Loucy (cell line): ENCODE data around the gene G6PC3.
"Not testable (repeated sequence)": the region's sequence is repeated elsewhere in the genome, so short reads cannot be mapped to it uniquely, and the experiment has no call there.

ENCODE experiments used
- H2AFZ ChIP-seq: fragments of 200-600 bp; sonication (generic); 2 replicates; pipeline ENCODE4 v1.6.0; 2016; ENCODE audit warnings: antibody characterized with exemption, mild to moderate bottlenecking, low read length, moderate library complexity
- H3F3A ChIP-seq: fragments of 200-600 bp; 2 replicates; pipeline ENCODE4 v1.6.0; 2016; ENCODE audit warnings: antibody characterized with exemption, low read depth, mild to moderate bottlenecking
- H3K27me3 ChIP-seq: fragments of 200-600 bp; sonication (generic); 2 replicates; pipeline ENCODE4 v1.6.1; 2014; ENCODE audit warnings: low read length, mild to moderate bottlenecking; ENCODE audit not compliant: insufficient read depth, poor library complexity, severe bottlenecking
- H3K36me3 ChIP-seq: fragments of 200-600 bp; sonication (generic); 2 replicates; pipeline ENCODE4 v1.6.1; 2016; ENCODE audit warnings: low read length; ENCODE audit not compliant: insufficient read depth
- H3K4me1 ChIP-seq: fragments of 200-600 bp; sonication (generic); 2 replicates; pipeline ENCODE4 v1.5.1; 2014; ENCODE audit warnings: low read length, mild to moderate bottlenecking; ENCODE audit not compliant: insufficient read depth, poor library complexity, severe bottlenecking
- H3K4me2 ChIP-seq: fragments of 200-600 bp; sonication (generic); 2 replicates; pipeline ENCODE4 v1.6.0; 2014; ENCODE audit warnings: antibody characterized with exemption, low read length, low read depth, mild to moderate bottlenecking; ENCODE audit not compliant: poor library complexity, severe bottlenecking
- H3K4me3 ChIP-seq: fragments of 200-600 bp; sonication (generic); 2 replicates; pipeline ENCODE4 v1.5.1; 2014; ENCODE audit warnings: low read length, mild to moderate bottlenecking, mixed read lengths; ENCODE audit not compliant: poor library complexity, severe bottlenecking
- H3K79me2 ChIP-seq: fragments of 200-600 bp; sonication (generic); 2 replicates; pipeline ENCODE4 v1.6.1; 2014; ENCODE audit warnings: low read length; ENCODE audit not compliant: insufficient read depth
- H3K9ac ChIP-seq: fragments of 200-600 bp; sonication (generic); 2 replicates; pipeline ENCODE4 v1.6.0; 2014; ENCODE audit warnings: mild to moderate bottlenecking, low read depth, low read length, moderate library complexity; ENCODE audit not compliant: poor library complexity, severe bottlenecking
- H3K9me2 ChIP-seq: fragments of 200-600 bp; sonication (generic); replicated peaks from 2 replicates; pipeline ENCODE4 v1.6.1; 2016; ENCODE audit warnings: low read depth, low read length, mixed read lengths
- H3K9me3 ChIP-seq: fragments of 200-600 bp; sonication (generic); 2 replicates; pipeline ENCODE4 v1.6.1; 2014; ENCODE audit warnings: mild to moderate bottlenecking, antibody characterized with exemption, low read length, low read depth; ENCODE audit not compliant: insufficient read depth
- H4K20me1 ChIP-seq: fragments of 200-600 bp; sonication (generic); 2 replicates; pipeline ENCODE4 v1.6.0; 2014; ENCODE audit warnings: antibody characterized with exemption, low read length, mild to moderate bottlenecking; ENCODE audit not compliant: insufficient read depth, poor library complexity, severe bottlenecking
- EZH2phosphoT487 ChIP-seq: fragments of 200-600 bp; IDR thresholded peaks from 2 replicates; pipeline ENCODE4 v1.6.1; 2018; ENCODE audit warnings: antibody characterized with exemption, mild to moderate bottlenecking, moderate library complexity, borderline replicate concordance
- TF ChIP-seq, protein P1 (sequence below): fragments of 200-600 bp; sonication (generic); conservative IDR thresholded peaks from 2 replicates; pipeline ENCODE4 v1.5.1; 2014; ENCODE audit warnings: mild to moderate bottlenecking, antibody characterized with exemption, low read length

G6PC3 gene

DNA sequence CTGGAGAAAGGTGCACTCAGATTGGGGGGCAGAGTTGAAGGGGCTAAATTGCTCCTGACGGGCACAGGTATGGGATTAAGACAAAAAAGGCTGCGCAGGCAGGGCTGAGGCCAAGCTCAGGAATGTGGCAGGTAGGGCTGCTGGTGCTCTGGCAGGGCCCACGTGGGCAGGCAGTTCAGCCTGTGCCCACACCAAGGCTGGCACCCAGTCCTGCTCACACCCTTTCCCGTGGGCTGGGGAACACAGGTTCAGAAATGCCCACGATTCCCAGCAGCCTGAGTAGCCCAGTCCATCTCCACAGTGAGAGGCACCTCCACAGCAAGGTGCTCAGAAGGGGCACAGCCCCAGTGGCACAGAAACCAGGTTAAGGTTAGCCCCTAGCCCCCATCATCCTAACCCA is 48.5 kb downstream of the G6PC3 start:
- Histone ChIP-seq H3K4me3 (no peak overlapping the region), H3K9ac (peak overlapping the region; percentile 26), H3K4me1 (peaks cover 54% of the 10 kb centered on the region), H4K20me1 (peaks cover 36% of the 10 kb centered on the region), H3K36me3 (no peaks in the 10 kb centered on the region), H2AFZ (no peak overlapping the region), H3K4me2 (peak overlapping the region; percentile 48), H3F3A (no peaks in the 10 kb centered on the region), H3K9me3 (no peaks in the 10 kb centered on the region), H3K79me2 (peaks cover 69% of the 10 kb centered on the region), H3K27me3 (no peaks in the 10 kb centered on the region), H3K9me2 (no peaks in the 10 kb centered on the region)
- TF ChIP-seq EZH2phosphoT487 = no peak
- TF ChIP-seq, protein P1, sequence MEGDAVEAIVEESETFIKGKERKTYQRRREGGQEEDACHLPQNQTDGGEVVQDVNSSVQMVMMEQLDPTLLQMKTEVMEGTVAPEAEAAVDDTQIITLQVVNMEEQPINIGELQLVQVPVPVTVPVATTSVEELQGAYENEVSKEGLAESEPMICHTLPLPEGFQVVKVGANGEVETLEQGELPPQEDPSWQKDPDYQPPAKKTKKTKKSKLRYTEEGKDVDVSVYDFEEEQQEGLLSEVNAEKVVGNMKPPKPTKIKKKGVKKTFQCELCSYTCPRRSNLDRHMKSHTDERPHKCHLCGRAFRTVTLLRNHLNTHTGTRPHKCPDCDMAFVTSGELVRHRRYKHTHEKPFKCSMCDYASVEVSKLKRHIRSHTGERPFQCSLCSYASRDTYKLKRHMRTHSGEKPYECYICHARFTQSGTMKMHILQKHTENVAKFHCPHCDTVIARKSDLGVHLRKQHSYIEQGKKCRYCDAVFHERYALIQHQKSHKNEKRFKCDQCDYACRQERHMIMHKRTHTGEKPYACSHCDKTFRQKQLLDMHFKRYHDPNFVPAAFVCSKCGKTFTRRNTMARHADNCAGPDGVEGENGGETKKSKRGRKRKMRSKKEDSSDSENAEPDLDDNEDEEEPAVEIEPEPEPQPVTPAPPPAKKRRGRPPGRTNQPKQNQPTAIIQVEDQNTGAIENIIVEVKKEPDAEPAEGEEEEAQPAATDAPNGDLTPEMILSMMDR = no peak

DNA sequence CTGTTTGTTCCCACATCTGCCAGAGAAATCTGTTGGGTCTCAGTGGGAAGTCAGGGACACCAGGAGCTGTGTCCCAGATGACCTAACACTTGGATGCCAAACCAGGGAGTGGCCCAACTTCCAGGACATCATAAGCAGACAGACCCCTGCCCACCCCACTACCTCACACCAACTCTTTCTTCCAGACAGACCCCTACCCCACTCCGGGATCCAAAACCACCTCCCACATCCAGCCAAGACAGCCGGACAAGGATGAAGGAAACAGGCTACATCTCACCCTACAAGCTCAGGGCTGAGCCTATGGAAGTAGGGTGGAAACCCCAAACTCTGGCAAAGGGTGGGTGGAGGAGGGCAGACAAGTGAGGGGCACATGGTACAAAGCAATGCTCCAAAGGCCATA is 49.3 kb downstream of the G6PC3 start:
- Histone ChIP-seq H4K20me1 (peaks cover 36% of the 10 kb centered on the region), H3K27me3 (no peaks in the 10 kb centered on the region)

DNA sequence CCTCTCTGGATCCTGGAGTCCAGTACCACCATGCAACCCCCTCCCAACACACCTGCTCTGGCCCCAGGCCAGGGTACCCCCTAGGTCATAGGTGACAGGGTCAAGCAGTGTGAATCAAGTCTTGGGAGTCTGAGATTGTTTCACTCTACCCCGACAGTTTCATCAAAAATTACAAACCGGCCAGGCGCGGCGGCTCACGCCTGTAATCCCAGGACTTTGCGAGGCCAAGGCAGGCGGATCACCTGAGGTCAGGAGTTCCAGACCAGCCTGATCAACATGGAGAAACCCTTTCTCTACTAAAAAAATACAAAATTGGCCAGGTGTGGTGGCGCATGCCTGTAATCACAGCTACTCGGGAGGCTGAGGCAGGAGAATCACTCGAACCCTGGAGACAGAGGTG is 49.7 kb downstream of the G6PC3 start:
- not testable (repeated sequence) for H3K9me3 ChIP-seq, H3K27me3 ChIP-seq, H3K36me3 ChIP-seq, H3F3A ChIP-seq, H2AFZ ChIP-seq, H3K9me2 ChIP-seq, H3K4me3 ChIP-seq
- peaks cover 53% of the 10 kb centered on the region for H3K4me1 ChIP-seq
- H3K9ac ChIP-seq = peak overlapping the region; percentile 26
- H4K20me1 ChIP-seq = peaks cover 35% of the 10 kb centered on the region
- H3K4me2 ChIP-seq = peak overlapping the region; percentile 48
- H3K79me2 ChIP-seq = peaks cover 68% of the 10 kb centered on the region

More for the DNA sequence above, 49.3 kb downstream of the G6PC3 start:
- peaks cover 58% of the 10 kb centered on the region for H3K4me1 ChIP-seq
- peaks cover 68% of the 10 kb centered on the region for H3K79me2 ChIP-seq
- H3K9ac ChIP-seq = peak overlapping the region; percentile 26
- no peak for TF ChIP-seq EZH2phosphoT487
- TF ChIP-seq, protein P1 = no peak
- no peaks in the 10 kb centered on the region for H3K9me2 ChIP-seq
- no peak overlapping the region for H3K4me3 ChIP-seq
- H3K36me3 ChIP-seq = no peaks in the 10 kb centered on the region
- peak overlapping the region; percentile 48 for H3K4me2 ChIP-seq
- no peak overlapping the region for H2AFZ ChIP-seq
- H3K9me3 ChIP-seq = no peaks in the 10 kb centered on the region
- H3F3A ChIP-seq = no peaks in the 10 kb centered on the region

DNA sequence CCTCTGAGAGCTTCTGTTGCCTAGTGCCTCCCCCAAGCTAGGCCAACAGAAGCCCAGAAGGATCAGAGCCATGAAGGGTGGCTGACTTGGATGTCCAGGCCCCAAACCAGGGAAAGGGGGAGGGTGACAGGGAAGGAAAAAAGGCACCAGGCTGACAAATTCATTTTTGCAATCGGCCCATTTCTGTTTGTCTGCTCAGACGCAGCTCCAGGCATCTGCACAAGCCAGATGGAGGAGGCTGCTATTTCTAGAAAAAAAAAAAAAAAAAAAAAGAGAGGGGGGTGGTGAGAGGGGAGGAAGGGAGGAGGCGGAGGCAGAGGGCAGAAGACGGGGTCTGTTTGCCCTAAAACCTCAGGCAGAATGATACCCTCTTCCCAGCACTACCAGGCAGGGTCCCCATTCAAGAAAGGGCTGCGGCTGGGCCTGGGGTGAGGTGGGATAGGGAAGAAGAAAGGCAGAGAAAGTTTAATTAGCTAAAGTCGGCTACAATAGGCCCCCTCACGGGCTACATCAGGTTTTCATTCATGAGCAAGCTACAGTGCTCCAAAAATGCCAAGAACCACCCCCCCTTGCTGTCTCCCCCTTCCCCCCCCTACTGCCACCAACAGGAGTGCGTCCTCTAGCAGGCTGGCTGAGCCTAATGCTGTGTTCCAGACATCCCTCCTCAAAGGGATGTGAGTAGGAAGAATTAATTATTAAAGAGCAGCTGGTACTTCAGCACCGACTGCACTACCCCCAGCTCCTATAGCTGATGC is 50.5 kb downstream of the G6PC3 start:
- H4K20me1 ChIP-seq = peaks cover 30% of the 10 kb centered on the region
- no peaks in the 10 kb centered on the region for H3K9me3 ChIP-seq
- H3K36me3 ChIP-seq = no peaks in the 10 kb centered on the region
- peak overlapping the region; percentile 88 for H3K4me2 ChIP-seq
- no peaks in the 10 kb centered on the region for H3K27me3 ChIP-seq
- peaks cover 68% of the 10 kb centered on the region for H3K79me2 ChIP-seq
- no peak overlapping the region for H2AFZ ChIP-seq
- TF ChIP-seq EZH2phosphoT487 = no peak
- TF ChIP-seq, protein P1 = no peak
- no peaks in the 10 kb centered on the region for H3K9me2 ChIP-seq
- H3K4me1 ChIP-seq = peaks cover 47% of the 10 kb centered on the region
- no peaks in the 10 kb centered on the region for H3F3A ChIP-seq
- peak overlapping the region; percentile 79 for H3K4me3 ChIP-seq
- H3K9ac ChIP-seq = peak overlapping the region; percentile 79
